Loucy (cell line): ENCODE data around the gene MALAT1.

Experiments
- EZH2phosphoT487 ChIP-seq: fragments of 200-600 bp; IDR thresholded peaks from 2 replicates; pipeline ENCODE4 v1.6.1; 2018; ENCODE audit warnings: antibody characterized with exemption, mild to moderate bottlenecking, moderate library complexity, borderline replicate concordance
- TF ChIP-seq, protein P1 (sequence below): fragments of 200-600 bp; sonication (generic); conservative IDR thresholded peaks from 2 replicates; pipeline ENCODE4 v1.5.1; 2014; ENCODE audit warnings: mild to moderate bottlenecking, antibody characterized with exemption, low read length

DNA sequence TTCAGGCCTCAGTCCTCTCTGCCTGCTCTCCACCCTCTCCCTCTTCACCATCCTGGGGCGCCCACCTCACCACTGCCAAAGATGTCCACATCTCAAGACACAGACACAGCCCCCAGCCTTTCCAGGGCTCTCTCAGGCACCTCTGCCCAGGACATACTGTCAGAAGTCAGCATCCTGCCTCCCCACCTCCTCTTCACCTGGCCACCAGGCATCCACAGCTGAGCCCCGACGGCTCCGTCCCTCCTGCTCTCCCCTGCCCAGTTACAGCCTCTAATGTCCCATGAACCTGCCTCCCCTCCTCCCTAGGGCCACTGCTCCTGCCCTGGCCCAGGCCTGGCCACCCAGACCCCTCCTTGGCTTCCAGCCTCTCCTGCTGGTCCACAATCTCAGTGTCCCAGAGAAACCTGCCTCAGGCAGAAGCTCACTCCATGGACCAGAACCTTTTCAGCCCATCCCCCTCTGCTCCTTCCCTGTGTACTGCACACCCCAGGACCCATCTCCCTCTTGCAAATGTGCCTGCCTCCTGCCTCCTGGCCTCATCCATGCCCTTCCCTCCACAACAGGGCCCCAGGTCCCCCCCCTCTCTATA is 56.1 kb downstream of the MALAT1 start:
- TF ChIP-seq, protein P1, sequence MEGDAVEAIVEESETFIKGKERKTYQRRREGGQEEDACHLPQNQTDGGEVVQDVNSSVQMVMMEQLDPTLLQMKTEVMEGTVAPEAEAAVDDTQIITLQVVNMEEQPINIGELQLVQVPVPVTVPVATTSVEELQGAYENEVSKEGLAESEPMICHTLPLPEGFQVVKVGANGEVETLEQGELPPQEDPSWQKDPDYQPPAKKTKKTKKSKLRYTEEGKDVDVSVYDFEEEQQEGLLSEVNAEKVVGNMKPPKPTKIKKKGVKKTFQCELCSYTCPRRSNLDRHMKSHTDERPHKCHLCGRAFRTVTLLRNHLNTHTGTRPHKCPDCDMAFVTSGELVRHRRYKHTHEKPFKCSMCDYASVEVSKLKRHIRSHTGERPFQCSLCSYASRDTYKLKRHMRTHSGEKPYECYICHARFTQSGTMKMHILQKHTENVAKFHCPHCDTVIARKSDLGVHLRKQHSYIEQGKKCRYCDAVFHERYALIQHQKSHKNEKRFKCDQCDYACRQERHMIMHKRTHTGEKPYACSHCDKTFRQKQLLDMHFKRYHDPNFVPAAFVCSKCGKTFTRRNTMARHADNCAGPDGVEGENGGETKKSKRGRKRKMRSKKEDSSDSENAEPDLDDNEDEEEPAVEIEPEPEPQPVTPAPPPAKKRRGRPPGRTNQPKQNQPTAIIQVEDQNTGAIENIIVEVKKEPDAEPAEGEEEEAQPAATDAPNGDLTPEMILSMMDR: no peak
- TF ChIP-seq EZH2phosphoT487: no peak
